HG03520 (cell line): ENCODE measurements around the gene MMP23B.
"Not testable (repeated sequence)": the region's sequence is repeated elsewhere in the genome, so short reads cannot be mapped to it uniquely, and the experiment has no call there.

Experiments used
- ATAC-seq: cut with Tn5 transposase; IDR thresholded peaks from one replicate; pipeline ENCODE4 v1.9.1; 2021; ENCODE audit warnings: mild to moderate bottlenecking, moderate library complexity; ENCODE audit not compliant: unreplicated experiment

MMP23B gene

GRCh38 chr1:1631782-1632420 lies at the start of gene MMP23B:
MMP23B (plus strand) TSS chr1:1632173; CDS start chr1:1632219, 46 bp downstream.
- ATAC-seq, result no peak

- ATAC-seq, result no peak
Observed at GRCh38 chr1:1582585-1583346, 49.2 kb upstream of the MMP23B start.

GRCh38 chr1:1583347-1584010 lies 48.5 kb upstream of the MMP23B start:
- ATAC-seq, result no peak

GRCh38 chr1:1591452-1591851 lies 40.5 kb upstream of the MMP23B start:
- no peak for ATAC-seq

GRCh38 chr1:1593834-1594601 lies 38.0 kb upstream of the MMP23B start:
- ATAC-seq, result no peak

DNA sequence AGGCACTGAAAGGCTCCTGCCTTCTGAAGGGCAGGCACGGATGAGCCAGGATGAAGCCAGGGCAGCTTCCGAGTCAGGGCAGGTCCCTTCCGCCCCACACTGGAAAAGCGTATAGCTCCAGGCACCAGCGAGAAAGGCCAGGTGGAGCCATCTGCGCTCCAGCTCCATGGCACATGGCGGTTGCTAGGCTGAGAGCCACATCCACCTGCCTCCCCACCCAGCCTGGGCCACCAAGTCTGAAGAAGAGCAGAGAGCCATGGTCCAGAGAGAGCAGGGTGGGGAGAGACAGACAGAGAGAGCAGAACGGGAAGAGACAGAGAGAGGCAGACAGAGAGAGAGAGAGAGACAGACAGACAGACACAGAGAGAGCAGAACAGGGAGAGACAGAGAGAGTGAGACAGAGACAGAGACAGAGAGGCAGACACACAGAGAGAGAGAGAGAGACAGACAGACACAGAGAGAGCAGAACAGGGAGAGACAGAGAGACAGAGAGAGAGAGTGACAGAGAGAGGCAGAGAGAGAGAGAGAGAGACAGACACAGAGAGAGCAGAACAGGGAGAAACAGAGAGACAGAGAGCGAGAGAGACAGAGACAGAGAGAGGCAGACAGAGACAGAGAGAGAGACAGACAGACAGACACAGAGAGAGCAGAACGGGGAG lies 37.2 kb upstream of the MMP23B start:
- no peak for ATAC-seq

DNA sequence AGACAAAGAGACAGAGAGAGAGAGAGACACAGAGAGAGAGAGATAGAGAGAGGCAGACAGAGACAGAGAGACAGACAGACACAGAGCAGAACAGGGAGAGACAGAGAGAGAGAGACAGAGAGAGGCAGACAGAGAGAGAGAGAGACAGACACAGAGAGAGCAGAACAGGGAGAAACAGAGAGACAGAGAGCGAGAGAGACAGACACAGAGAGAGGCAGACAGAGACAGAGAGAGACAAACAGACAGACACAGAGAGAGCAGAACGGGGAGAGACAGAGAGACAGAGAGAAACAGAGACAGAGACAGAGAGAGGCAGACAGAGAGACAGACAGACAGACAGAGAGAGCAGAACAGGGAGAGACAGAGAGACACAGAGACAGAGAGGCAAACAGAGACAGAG lies 36.6 kb upstream of the MMP23B start:
- not testable (repeated sequence) for ATAC-seq

DNA sequence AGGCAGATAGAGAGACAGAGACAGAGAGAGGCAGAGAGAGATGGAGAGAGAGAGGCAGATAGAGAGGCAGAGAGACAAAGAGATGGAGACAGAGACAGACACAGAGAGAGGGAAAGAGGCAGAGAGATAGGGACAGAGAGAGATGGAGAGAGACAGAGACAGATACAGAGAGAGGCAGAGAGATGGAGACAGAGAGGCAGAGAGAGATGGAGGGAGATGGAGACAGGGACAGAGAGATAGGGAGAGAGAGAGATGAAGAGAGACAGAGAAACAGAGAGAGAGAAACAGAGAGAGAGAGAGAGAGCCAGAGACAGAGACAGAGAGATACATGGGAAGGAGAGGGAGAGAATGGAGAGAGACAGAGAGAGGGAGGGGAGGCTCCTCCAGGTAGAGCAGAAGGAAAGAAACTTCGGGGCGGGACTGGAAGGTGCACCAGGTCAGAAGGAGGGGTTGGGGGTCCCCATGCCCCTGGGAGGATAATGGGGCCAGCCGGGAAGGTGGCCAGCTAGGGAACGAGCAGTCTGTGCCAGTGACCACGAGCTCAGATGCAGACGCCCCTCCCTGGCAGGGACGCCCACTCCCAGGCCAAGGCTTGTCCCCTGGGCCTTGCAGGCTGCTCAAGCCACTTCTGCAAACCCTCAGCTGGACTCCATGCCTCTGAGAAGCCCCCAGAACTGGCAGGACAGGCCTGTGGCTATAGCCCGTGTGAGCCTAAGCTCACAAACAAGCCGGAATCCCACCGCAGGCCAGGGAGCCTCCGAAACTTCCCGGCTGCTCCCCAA lies 35.3 kb upstream of the MMP23B start:
- ATAC-seq, result no peak

DNA sequence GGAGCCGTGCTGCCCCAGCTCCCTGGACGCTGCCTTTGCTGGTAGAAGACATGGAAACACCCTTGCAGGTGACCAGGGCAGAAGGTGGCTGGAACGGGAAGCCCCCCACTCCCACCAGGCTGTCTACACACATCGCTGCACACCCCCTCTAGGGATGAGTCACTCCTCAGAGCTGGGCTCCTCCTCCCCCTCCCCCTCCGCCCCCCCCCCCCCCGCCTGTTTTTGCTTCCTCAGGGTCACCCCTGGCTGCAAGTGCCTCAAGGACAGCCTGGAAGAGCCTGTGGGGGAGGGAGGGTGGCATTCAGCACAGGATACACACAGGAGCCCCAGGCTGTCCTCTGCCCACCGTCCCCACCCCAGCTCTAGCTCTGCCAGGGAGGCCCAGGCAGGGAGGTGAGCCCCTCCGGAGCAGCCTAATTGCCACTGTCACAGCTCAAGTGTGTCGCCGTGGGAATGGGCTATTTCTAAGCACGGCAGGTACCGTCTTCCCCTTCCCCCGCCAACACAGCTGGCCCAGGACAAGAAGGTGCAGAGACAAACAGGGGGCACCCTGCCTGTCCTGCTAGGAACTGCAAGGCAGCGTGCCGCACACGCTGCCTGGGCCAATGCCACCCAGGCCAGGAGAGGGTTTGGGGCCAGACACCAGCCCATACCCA lies 34.6 kb upstream of the MMP23B start:
- no peak for ATAC-seq

GRCh38 chr1:1598051-1598719 lies 33.8 kb upstream of the MMP23B start:
- no peak for ATAC-seq

DNA sequence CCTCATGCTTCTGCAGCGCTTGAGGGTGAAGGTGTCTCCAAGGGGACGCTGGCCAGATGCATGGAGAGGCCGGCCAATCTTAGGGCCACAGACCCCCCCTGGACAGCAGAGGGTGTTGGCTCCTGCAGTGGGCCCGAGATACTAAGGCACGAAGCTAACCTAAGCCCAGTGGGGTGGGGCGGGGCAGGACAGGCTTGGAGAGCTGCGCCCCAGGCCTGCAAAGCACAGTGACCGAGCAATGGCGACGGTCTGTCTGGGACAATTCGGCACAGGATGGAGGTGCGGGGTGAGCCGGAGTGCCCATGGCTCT lies 33.3 kb upstream of the MMP23B start:
- no peak for ATAC-seq

GRCh38 chr1:1599030-1599934 lies 32.7 kb upstream of the MMP23B start:
- ATAC-seq, result no peak

- ATAC-seq, result no peak
Observed at GRCh38 chr1:1599935-1600860, 31.8 kb upstream of the MMP23B start, which contains the start of gene FNDC10. FNDC10 (minus strand) TSS chr1:1600135; CDS start chr1:1600015, 120 bp downstream.

- ATAC-seq, result no peak
Observed at GRCh38 chr1:1600861-1601563, 31.0 kb upstream of the MMP23B start.

GRCh38 chr1:1601564-1602303 lies 30.2 kb upstream of the MMP23B start:
- ATAC-seq, result no peak
